Measurements from ENCODE around the gene RETREG1. TPM values are rescaled to one million over a fixed set of nuclear protein-coding genes. Genes with fewer than 3 reads are reported as not detected.

Gene RETREG1
- total and polyA plus RNA-seq, 11 donors = 24.5 to 219 (median 169) TPM

- Histone ChIP-seq H3K4me1 (peaks cover 0 to 7% (median 2%) of the 10 kb centered on the region in 12 donors), H3K9me3 (no peaks in the 10 kb centered on the region), H3K4me3 (no peak overlapping the region), H3K27me3 (no peaks in the 10 kb centered on the region), H3K36me3 (no peaks in the 10 kb centered on the region), H3K27ac (no peak overlapping the region)
- ATAC-seq (no peak), DNase-seq (no peak)
- intact Hi-C loops (cut with DNase I) = loop anchor here in 3 of 10 donors (10.0 kb wide), 2 partner anchors 57 to 107 kb away; partner anchors contain the start of gene RETREG1 (in 1 of the 3)
- 81 to 94% (median 87%) methylated on average over 4 of the region's 4 CpGs for WGBS, 4 donors
- TF ChIP-seq CTCF (IDR thresholded peaks at IDR 0.05) (no peak), POLR2A (IDR thresholded peaks at IDR 0.05) (no peak)
These were observed 59.3 kb downstream of the RETREG1 start for GRCh38 chr5:16557477-16557876.

- ATAC-seq (peak in 3 of 4 donors; percentile 21 to 37 (median 24)), DNase-seq (no peak)
- TF ChIP-seq POLR2A (IDR thresholded peaks at IDR 0.05) = no peak
- no peak for TF ChIP-seq CTCF (IDR thresholded peaks at IDR 0.05)
- Histone ChIP-seq H3K27ac (no peak overlapping the region), H3K4me3 (no peak overlapping the region), H3K4me1 (peaks cover 0 to 21% (median 5%) of the 10 kb centered on the region in 12 donors), H3K27me3 (no peaks in the 10 kb centered on the region), H3K9me3 (no peaks in the 10 kb centered on the region), H3K36me3 (no peaks in the 10 kb centered on the region)
- 52 to 71% (median 63%) methylated on average over 8 of the region's 8 CpGs for WGBS, 4 donors
- intact Hi-C loops (cut with DNase I) = loop anchor here in 8 of 10 donors (5.0 to 10.0 kb wide), 8 partner anchors 47 to 113 kb away; partner anchors contain the start of genes RETREG1 (in 2 of the 8) and ZNF622 (in 1 of the 8)
These were observed 62.7 kb downstream of the RETREG1 start for GRCh38 chr5:16554110-16554509.

GRCh38 chr5:16552666-16553343 is 64.0 kb downstream of the RETREG1 start:
- TF ChIP-seq POLR2A (IDR thresholded peaks at IDR 0.05) = no peak
- peak; percentile 55 to 88 (median 74) for TF ChIP-seq CTCF (IDR thresholded peaks at IDR 0.05)
- H3K27ac ChIP-seq = peak overlapping the region in 7 of 12 donors; percentile 2 to 73 (median 29)
- 30 to 38% (median 33%) methylated on average over 7 of the region's 7 CpGs for WGBS, 4 donors
- H3K9me3 ChIP-seq = no peaks in the 10 kb centered on the region
- intact Hi-C loops (cut with DNase I) = loop anchor here in 8 of 10 donors (1.0 to 10.0 kb wide), 10 partner anchors 46 to 114 kb away; partner anchors contain the start of genes RETREG1 (in 2 of the 8) and ZNF622 (in 1 of the 8)
- no peaks in the 10 kb centered on the region for H3K27me3 ChIP-seq
- peaks cover 0 to 33% (median 6%) of the 10 kb centered on the region in 12 donors for H3K4me1 ChIP-seq
- peak; percentile 87 to 93 (median 90) for ATAC-seq
- DNase-seq = peak; percentile 74 to 87 (median 78)
- H3K4me3 ChIP-seq = no peak overlapping the region
- no peaks in the 10 kb centered on the region for H3K36me3 ChIP-seq

GRCh38 chr5:16551628-16552027 is 65.2 kb downstream of the RETREG1 start:
- Histone ChIP-seq H3K27me3 (no peaks in the 10 kb centered on the region), H3K9me3 (no peaks in the 10 kb centered on the region), H3K4me1 (peaks cover 0 to 43% (median 11%) of the 10 kb centered on the region in 12 donors), H3K4me3 (no peak overlapping the region), H3K27ac (peak overlapping the region in 5 of 12 donors; percentile 11 to 73 (median 45)), H3K36me3 (no peaks in the 10 kb centered on the region)
- TF ChIP-seq CTCF (IDR thresholded peaks at IDR 0.05) (no peak), POLR2A (IDR thresholded peaks at IDR 0.05) (no peak)
- 61 to 76% (median 70%) methylated on average over 2 of the region's 2 CpGs for WGBS, 4 donors
- intact Hi-C loops (cut with DNase I) = loop anchor here in 9 of 10 donors (1.0 to 10.0 kb wide), 11 partner anchors 44 to 116 kb away; partner anchors contain the start of genes RETREG1 (in 2 of the 9) and ZNF622 (in 1 of the 9)
- DNase-seq (no peak), ATAC-seq (no peak)

All from heart left ventricle (tissue), 16 donors.